ENCODE data around the gene CDKL1. TPM values are rescaled to one million over a fixed set of nuclear protein-coding genes. Genes with fewer than 3 reads are reported as not detected.

CDKL1 gene
- total and polyA plus RNA-seq, 2 donors (not counting 3 experiments of a cell fraction or from before 2014, with no cell fraction given), result 2.6 to 9.7 TPM

DNA sequence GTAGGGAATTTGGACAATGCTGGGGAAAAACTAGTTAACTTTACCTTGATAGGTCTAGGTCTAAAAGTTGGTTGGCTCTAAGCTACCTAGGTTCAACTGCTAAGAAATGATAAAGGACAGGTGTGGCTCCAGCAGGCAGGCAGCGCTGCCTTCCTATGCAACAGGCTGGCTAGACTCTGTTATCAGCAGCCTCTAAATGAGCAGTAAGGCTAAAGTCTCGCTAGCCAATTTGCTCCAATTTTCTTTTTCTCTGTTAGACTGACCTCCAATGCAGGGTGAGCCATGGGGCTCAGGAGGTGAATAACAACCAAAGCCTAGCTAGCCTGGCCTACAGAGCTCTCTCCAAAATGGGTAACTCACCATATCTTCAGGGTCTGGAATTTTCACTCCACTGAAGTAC lies 58.1 kb downstream of the CDKL1 start:
- H3K4me2 ChIP-seq (ENCODE audit: insufficient read depth, low read length), result no peak overlapping the region
- no peaks in the 10 kb centered on the region for H3K79me2 ChIP-seq (ENCODE audit: control insufficient read depth, insufficient read depth, low read length)
- H3K9me3 ChIP-seq (replicated peaks; ENCODE audit: control insufficient read depth, insufficient read depth, low read length), result no peaks in the 10 kb centered on the region
- no peak overlapping the region for H3K27ac ChIP-seq (ENCODE audit: insufficient read depth, low read depth, low read length)
- no peak overlapping the region for H3K9ac ChIP-seq (replicated peaks; ENCODE audit: extremely low read depth, insufficient read depth, low read length)
- no peak overlapping the region for H2AFZ ChIP-seq (ENCODE audit: low read depth, low read length)
- DNase-seq (ENCODE audit: low read depth, low spot score) (no peak), FAIRE-seq (no peak)
- H3K27me3 ChIP-seq (ENCODE audit: control insufficient read depth in 2 of 2, insufficient read depth in 2 of 2, low read length in 2 of 2), result no peaks in the 10 kb centered on the region
- H3K9me1 ChIP-seq (replicated peaks; ENCODE audit: control insufficient read depth, extremely low read depth, insufficient read depth, low read length), result no peaks in the 10 kb centered on the region
- peaks cover 28% of the 10 kb centered on the region for H3K4me1 ChIP-seq (ENCODE audit: control insufficient read depth, extremely low read depth, insufficient read depth, low read length)
- H3K36me3 ChIP-seq (ENCODE audit: control insufficient read depth in 2 of 2, extremely low read depth in 1 of 2, insufficient read depth in 2 of 2, low read length in 2 of 2), result no peaks in the 10 kb centered on the region
- H3K4me3 ChIP-seq (replicated peaks in 1 of 3; ENCODE audit: insufficient read depth in 1 of 3, low read depth in 1 of 3, low read length in 3 of 3), result no peak overlapping the region
- no TSS peak for BruUV-seq (replicated peaks)
- H4K20me1 ChIP-seq (replicated peaks; ENCODE audit: control insufficient read depth, extremely low read depth, insufficient read depth, low read length), result no peaks in the 10 kb centered on the region
- TF ChIP-seq, protein P1, sequence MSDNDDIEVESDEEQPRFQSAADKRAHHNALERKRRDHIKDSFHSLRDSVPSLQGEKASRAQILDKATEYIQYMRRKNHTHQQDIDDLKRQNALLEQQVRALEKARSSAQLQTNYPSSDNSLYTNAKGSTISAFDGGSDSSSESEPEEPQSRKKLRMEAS (IDR thresholded peaks at IDR 0.05; ENCODE audit: insufficient read depth, insufficient read length), result no peak
- no peak for TF ChIP-seq FOS (IDR thresholded peaks at IDR 0.05; ENCODE audit: borderline replicate concordance, insufficient read depth, low read length)
- no peak for TF ChIP-seq EZH2 (IDR thresholded peaks at IDR 0.05; ENCODE audit: borderline replicate concordance, low read depth, low read length, severe bottlenecking)
- TF ChIP-seq MYC (IDR thresholded peaks at IDR 0.05; ENCODE audit: low read depth, low read length), result no peak
- TF ChIP-seq POLR2AphosphoS5 (IDR thresholded peaks at IDR 0.05; ENCODE audit: insufficient read depth, low read depth, low read length), result no peak
- intact Hi-C loops (cut with micrococcal nuclease) (no loop called here), dilution Hi-C loops (cut with MboI; ENCODE audit: extremely low pct_ligation_motif_present, low sequenced_read_pairs) (no loop called here)
- CTCF ChIA-PET, result interaction anchor here (1.1 kb wide), 1 partner anchor 12 kb away, joined by 3 read pairs; no protein-coding TSS in a partner anchor
- POLR2A ChIA-PET, result no interaction called here

DNA sequence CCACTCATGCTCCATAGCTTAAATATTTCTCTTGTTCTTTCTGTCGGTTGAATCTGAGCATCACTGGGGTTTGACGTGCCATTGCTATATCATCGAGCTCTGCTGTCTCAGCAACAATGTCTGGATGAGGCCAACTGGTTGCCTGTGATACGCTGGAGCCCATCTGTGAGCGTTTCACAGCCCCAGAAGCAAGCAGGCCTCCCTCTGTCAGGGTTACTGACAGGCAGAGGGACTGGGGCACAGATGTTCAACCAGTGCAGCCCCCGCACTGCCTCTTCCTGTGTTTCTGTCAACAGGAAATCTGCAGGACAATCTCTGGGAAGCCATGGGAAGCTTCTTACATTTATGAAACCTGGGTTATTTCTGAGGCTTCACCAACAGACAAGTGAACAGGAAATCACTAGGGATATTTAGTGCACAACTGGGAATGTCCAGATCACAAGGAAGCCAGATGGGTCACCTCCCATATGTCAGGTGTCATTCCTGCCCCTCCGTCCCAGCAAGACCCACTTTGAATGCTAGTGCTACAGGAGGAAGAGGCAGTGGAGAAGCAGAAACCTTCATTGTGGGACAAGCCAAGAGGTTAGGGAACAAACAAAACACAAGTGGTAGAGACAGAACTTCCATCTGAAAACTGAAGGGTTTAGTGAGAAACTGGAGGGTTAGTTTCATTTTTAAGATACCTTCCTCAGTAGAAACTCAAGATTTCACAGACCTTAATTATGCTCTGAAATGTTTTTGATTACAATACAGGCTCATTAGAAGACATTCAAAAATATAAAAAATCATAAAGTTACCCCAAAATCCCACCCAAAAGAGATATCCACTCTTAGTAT lies 60.5 kb downstream of the CDKL1 start:
- CTCF ChIA-PET, result interaction anchor here (0.9 to 2.2 kb wide), 9 partner anchors 10 to 75 kb away, joined by 3 to 14 read pairs (median 4); partner anchors contain the start of gene CDKL1
- H3K4me2 ChIP-seq (ENCODE audit: insufficient read depth, low read length), result peak overlapping the region; percentile 56

More for the DNA sequence above, 60.5 kb downstream of the CDKL1 start:
- no peaks in the 10 kb centered on the region for H3K27me3 ChIP-seq (ENCODE audit: control insufficient read depth in 2 of 2, insufficient read depth in 2 of 2, low read length in 2 of 2)
- H3K27ac ChIP-seq (ENCODE audit: insufficient read depth, low read depth, low read length), result peak overlapping the region; percentile 61
- H3K36me3 ChIP-seq (ENCODE audit: control insufficient read depth in 2 of 2, extremely low read depth in 1 of 2, insufficient read depth in 2 of 2, low read length in 2 of 2), result peaks cover 0 to 2% of the 10 kb centered on the region in 2 experiments
- intact Hi-C loops (cut with micrococcal nuclease) (loop anchor here (1.0 to 2.0 kb wide), 2 partner anchors 15 to 196 kb away; partner anchors contain the start of gene MAP4K5), dilution Hi-C loops (cut with MboI; ENCODE audit: extremely low pct_ligation_motif_present, low sequenced_read_pairs) (no loop called here)
- TF ChIP-seq GATA2 (IDR thresholded peaks at IDR 0.05; ENCODE audit: insufficient read depth, insufficient read length, low read depth, low read length), result no peak
- no peak for TF ChIP-seq FOS (IDR thresholded peaks at IDR 0.05; ENCODE audit: borderline replicate concordance, insufficient read depth, low read length)
- TF ChIP-seq POLR2AphosphoS5 (IDR thresholded peaks at IDR 0.05; ENCODE audit: insufficient read depth, low read depth, low read length), result peak; percentile 34
- no peak for TF ChIP-seq POLR2A (IDR thresholded peaks at IDR 0.05; ENCODE audit: low read depth, low read length)
- no peaks in the 10 kb centered on the region for H4K20me1 ChIP-seq (replicated peaks; ENCODE audit: control insufficient read depth, extremely low read depth, insufficient read depth, low read length)
- POLR2A ChIA-PET, result no interaction called here
- DNase-seq (ENCODE audit: low read depth, low spot score) (peak; percentile 79), FAIRE-seq (no peak)
- no peak overlapping the region for H3K9ac ChIP-seq (replicated peaks; ENCODE audit: extremely low read depth, insufficient read depth, low read length)
- H3K4me1 ChIP-seq (ENCODE audit: control insufficient read depth, extremely low read depth, insufficient read depth, low read length), result peaks cover 24% of the 10 kb centered on the region
- no TSS peak for BruUV-seq (replicated peaks)
- no peaks in the 10 kb centered on the region for H3K9me3 ChIP-seq (replicated peaks; ENCODE audit: control insufficient read depth, insufficient read depth, low read length)
- H2AFZ ChIP-seq (ENCODE audit: low read depth, low read length), result peak overlapping the region; percentile 80
- no peaks in the 10 kb centered on the region for H3K79me2 ChIP-seq (ENCODE audit: control insufficient read depth, insufficient read depth, low read length)
- H3K4me3 ChIP-seq (replicated peaks in 1 of 3; ENCODE audit: insufficient read depth in 1 of 3, low read depth in 1 of 3, low read length in 3 of 3), result peak overlapping the region in 1 of 3 experiments; percentile 12
- H3K9me1 ChIP-seq (replicated peaks; ENCODE audit: control insufficient read depth, extremely low read depth, insufficient read depth, low read length), result no peaks in the 10 kb centered on the region

Data from endothelial cell of umbilical vein (primary cell).